OCI-LY3 (cell line): ENCODE results near the gene GH2.

Source experiments
- H2AFZ ChIP-seq: fragments of 200-600, 300-600 bp; shearing (Covaris generic); 2 replicates; pipeline ENCODE4 v1.6.0; 2014; ENCODE audit warnings: antibody characterized with exemption, low read depth, low read length
- H3K27ac ChIP-seq: fragments of 200-600, 300-600 bp; sonication (generic); 2 replicates; pipeline ENCODE4 v1.5.1; 2014; ENCODE audit warnings: mild to moderate bottlenecking, low read length, moderate library complexity, mixed read lengths
- H3K27me3 ChIP-seq: fragments of 200-600, 300-600 bp; sonication (generic); 2 replicates; pipeline ENCODE4 v1.6.1; 2014; ENCODE audit warnings: low read depth, low read length, mixed read lengths
- H3K36me3 ChIP-seq: fragments of 200-600, 300-600 bp; sonication (generic); replicated peaks from 2 replicates; pipeline ENCODE3; 2014; ENCODE audit warnings: low read depth, low read length, mixed read lengths
- H3K4me1 ChIP-seq: fragments of 300-600, 200-600 bp; sonication (generic); 2 replicates; pipeline ENCODE4 v1.6.1; 2014; ENCODE audit warnings: low read length, mixed read lengths
- H3K4me2 ChIP-seq: fragments of 200-600, 300-600 bp; sonication (generic); 2 replicates; pipeline ENCODE4 v1.6.1; 2014; ENCODE audit warnings: low read length, mixed read lengths
- H3K4me3 ChIP-seq: fragments of 300-600, 200-600 bp; sonication (generic); 2 replicates; pipeline ENCODE4 v1.5.1; 2014; ENCODE audit warnings: antibody characterized with exemption, mild to moderate bottlenecking, low read length, moderate library complexity
- H3K79me2 ChIP-seq: fragments of 300-600, 200-600 bp; shearing (Covaris generic); 2 replicates; pipeline ENCODE4 v1.6.1; 2014; ENCODE audit warnings: mild to moderate bottlenecking, low read length, mixed read lengths
- H3K9ac ChIP-seq: fragments of 300-600, 200-600 bp; shearing (Covaris generic); 2 replicates; pipeline ENCODE4 v1.6.0; 2014; ENCODE audit warnings: mild to moderate bottlenecking, low read length, moderate library complexity
- H3K9me3 ChIP-seq: fragments of 200-600, 300-600 bp; shearing (Covaris generic); 2 replicates; pipeline ENCODE4 v1.6.1; 2014; ENCODE audit warnings: low read length, mixed read lengths; ENCODE audit not compliant: insufficient read depth
- H4K20me1 ChIP-seq: fragments of 200-600, 300-600 bp; sonication (generic); 2 replicates; pipeline ENCODE4 v1.6.1; 2016; ENCODE audit warnings: low read length, mixed read lengths; ENCODE audit not compliant: insufficient read depth
- CTCF ChIP-seq: fragments of 200-600, 300-600 bp; sonication (generic); IDR thresholded peaks from 2 replicates; pipeline ENCODE4 v1.5.1; 2014; ENCODE audit warnings: antibody characterized with exemption, low read length, low read depth
- EZH2phosphoT487 ChIP-seq: fragments of 200-600 bp; shearing (Covaris generic); IDR thresholded peaks from 2 replicates; pipeline ENCODE4 v1.6.1; 2018; ENCODE audit warnings: antibody characterized with exemption, mixed run types, low read depth

Gene GH2

GRCh38 chr17:63928966-63929695 is 47.4 kb upstream of the GH2 start:
- no peak overlapping the region for H2AFZ ChIP-seq
- H3K4me1 ChIP-seq, result peaks cover 79% of the 10 kb centered on the region
- H3K36me3 ChIP-seq, result peaks cover 38% of the 10 kb centered on the region
- no peak overlapping the region for H3K4me3 ChIP-seq
- no peaks in the 10 kb centered on the region; the same call in 1 of the 2 replicates for H3K9me3 ChIP-seq
- no peak overlapping the region; the same call in 1 of the 2 replicates for H3K27ac ChIP-seq
- H3K4me2 ChIP-seq, result no peak overlapping the region
- TF ChIP-seq EZH2phosphoT487 (no peak), CTCF (no peak)
- no peak overlapping the region for H3K9ac ChIP-seq
- no peaks in the 10 kb centered on the region for H3K27me3 ChIP-seq
- H4K20me1 ChIP-seq, result peaks cover 16% of the 10 kb centered on the region; the same call in 1 of the 2 replicates
- peaks cover 31% of the 10 kb centered on the region for H3K79me2 ChIP-seq

- no peak overlapping the region for H2AFZ ChIP-seq
- H3K9me3 ChIP-seq, result no peaks in the 10 kb centered on the region; the same call in 1 of the 2 replicates
- H3K4me1 ChIP-seq, result peaks cover 79% of the 10 kb centered on the region
- peaks cover 38% of the 10 kb centered on the region for H3K36me3 ChIP-seq
- TF ChIP-seq CTCF, result no peak
- no peak for TF ChIP-seq EZH2phosphoT487
- peak overlapping the region; percentile 55 for H3K4me2 ChIP-seq
- H3K79me2 ChIP-seq, result peaks cover 31% of the 10 kb centered on the region
- no peaks in the 10 kb centered on the region for H3K27me3 ChIP-seq
- H4K20me1 ChIP-seq, result peaks cover 16% of the 10 kb centered on the region; the same call in 1 of the 2 replicates
- H3K9ac ChIP-seq, result peak overlapping the region; percentile 50; the same call in 1 of the 2 replicates
- H3K27ac ChIP-seq, result peak overlapping the region; percentile 94
- 0 out of 2 replicates have a peak overlapping the region, but pooled peaks have one; percentile 12 for H3K4me3 ChIP-seq
Measured at GRCh38 chr17:63928172-63928666, 46.5 kb upstream of the GH2 start.

GRCh38 chr17:63927464-63928171 is 45.9 kb upstream of the GH2 start:
- H4K20me1 ChIP-seq, result peaks cover 16% of the 10 kb centered on the region; the same call in 1 of the 2 replicates
- TF ChIP-seq EZH2phosphoT487 (no peak), CTCF (no peak)
- no peaks in the 10 kb centered on the region for H3K27me3 ChIP-seq
- H3K4me3 ChIP-seq, result peak overlapping the region; percentile 12; the same call in 1 of the 2 replicates
- H3K36me3 ChIP-seq, result peaks cover 38% of the 10 kb centered on the region
- H3K79me2 ChIP-seq, result peaks cover 29% of the 10 kb centered on the region
- peak overlapping the region; percentile 50 for H3K9ac ChIP-seq
- H3K9me3 ChIP-seq, result no peaks in the 10 kb centered on the region; the same call in 1 of the 2 replicates
- peaks cover 79% of the 10 kb centered on the region for H3K4me1 ChIP-seq
- H3K27ac ChIP-seq, result peak overlapping the region; percentile 94
- no peak overlapping the region for H2AFZ ChIP-seq
- H3K4me2 ChIP-seq, result peak overlapping the region; percentile 55

- TF ChIP-seq EZH2phosphoT487 (no peak), CTCF (no peak)
- peaks cover 16% of the 10 kb centered on the region for H3K79me2 ChIP-seq
- H3K36me3 ChIP-seq, result peaks cover 38% of the 10 kb centered on the region
- H3K27me3 ChIP-seq, result no peaks in the 10 kb centered on the region
- no peak overlapping the region for H3K4me3 ChIP-seq
- no peak overlapping the region for H2AFZ ChIP-seq
- peak overlapping the region; percentile 36 for H3K4me2 ChIP-seq
- peak overlapping the region; percentile 94 for H3K27ac ChIP-seq
- H4K20me1 ChIP-seq, result peaks cover 16% of the 10 kb centered on the region; the same call in 1 of the 2 replicates
- H3K9me3 ChIP-seq, result no peaks in the 10 kb centered on the region; the same call in 1 of the 2 replicates
- H3K4me1 ChIP-seq, result peaks cover 89% of the 10 kb centered on the region
- H3K9ac ChIP-seq, result peak overlapping the region; percentile 42
Measured at GRCh38 chr17:63926164-63926563, 44.4 kb upstream of the GH2 start.
